ENCODE data around the gene MEMO1.

DNA sequence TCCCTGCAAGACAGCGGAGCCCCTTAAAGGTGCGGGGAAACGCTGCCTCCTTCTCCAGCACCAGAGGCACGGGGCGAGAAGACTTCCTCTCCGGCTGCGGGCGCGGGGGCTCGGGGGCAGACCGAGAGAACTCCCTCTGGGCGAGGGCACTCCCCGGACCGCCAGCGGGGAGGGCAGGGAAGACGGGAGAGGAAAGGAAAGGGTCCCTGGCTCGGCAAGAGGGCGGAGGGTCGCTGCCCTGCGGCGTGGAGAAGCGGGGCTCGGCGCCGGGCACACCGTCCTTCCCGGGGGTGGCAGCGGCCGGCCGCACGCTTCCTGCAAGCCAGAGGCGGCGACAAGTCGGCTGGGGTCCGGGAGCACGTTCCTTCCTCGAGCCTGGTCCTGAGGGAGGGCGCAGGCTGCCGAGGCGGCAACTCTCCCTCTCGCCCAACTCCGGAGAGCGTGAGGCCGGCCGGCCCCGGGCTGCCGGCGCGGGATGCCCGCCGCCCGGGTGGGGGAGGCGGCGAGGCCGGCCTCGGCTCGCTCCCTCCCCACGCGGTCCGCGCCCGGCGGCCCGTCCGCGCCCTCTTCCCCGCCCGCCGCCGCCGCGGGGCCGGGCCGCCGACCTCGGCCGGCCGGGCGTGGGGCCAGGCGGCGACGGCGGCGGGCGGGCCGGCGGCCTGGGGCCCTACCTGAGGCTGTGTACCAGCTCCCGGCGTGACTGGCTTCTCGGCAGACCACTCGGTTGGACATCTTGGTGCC is 1.1 kb downstream of the MEMO1 start:
- TF ChIP-seq POLR2AphosphoS5 (IDR thresholded peaks at IDR 0.05; ENCODE audit: low read depth, low read length) (no peak), POLR2A (IDR thresholded peaks at IDR 0.05; ENCODE audit: low read depth, low read length) (no peak), SPI1 (IDR thresholded peaks at IDR 0.05; ENCODE audit: low read depth, low read length) (peak; percentile 26; the same call in 1 of the 2 replicates), TAF1 (IDR thresholded peaks at IDR 0.05; ENCODE audit: low read depth, low read length) (no peak), PAX5 (IDR thresholded peaks at IDR 0.05; ENCODE audit: insufficient read depth, low read length, severe bottlenecking) (no peak)
